SK-N-SH (cell line): ENCODE measurements around the gene PRCC.

Source experiments
- CHD2 ChIP-seq: fragments of 150-350 bp; IDR thresholded peaks from 2 replicates; pipeline ENCODE4 v1.6.1; 2018; ENCODE audit warnings: low read length; ENCODE audit not compliant: partially characterized antibody
- CTCF ChIP-seq: fragments of 200-600 bp; sonication (generic); IDR thresholded peaks from 2 replicates; pipeline ENCODE4 v1.6.1; 2017; ENCODE audit warnings: antibody characterized with exemption, mild to moderate bottlenecking, moderate library complexity
- FOXJ3 ChIP-seq: sonication (generic); formaldehyde crosslinking; IDR thresholded peaks from 2 replicates; pipeline ENCODE4 v1.5.1; 2020; ENCODE audit warnings: mild to moderate bottlenecking, missing genetic modification reagents
- MAX ChIP-seq: IDR thresholded peaks from 2 replicates; pipeline ENCODE4 v1.4.0; 2012; ENCODE audit warnings: low read depth
- NFIC ChIP-seq: IDR thresholded peaks from 2 replicates; pipeline ENCODE4 v1.4.0; 2012; ENCODE audit warnings: borderline replicate concordance
- REST ChIP-seq: IDR thresholded peaks from 2 replicates; pipeline ENCODE4 v1.6.1; 2012; ENCODE audit warnings: mild to moderate bottlenecking, low read depth, low read length, moderate library complexity
- RFX5 ChIP-seq: IDR thresholded peaks from 2 replicates; pipeline ENCODE4 v1.6.1; 2012; ENCODE audit warnings: mild to moderate bottlenecking, improper control_type of control experiment, low read length
- RXRA ChIP-seq: IDR thresholded peaks from 2 replicates; pipeline ENCODE4 v1.4.0; 2012; ENCODE audit warnings: low read depth, mild to moderate bottlenecking, borderline replicate concordance
- SIN3A ChIP-seq: IDR thresholded peaks from 2 replicates; pipeline ENCODE4 v1.6.1; 2012; ENCODE audit warnings: low read depth, mild to moderate bottlenecking, low read length, moderate library complexity, borderline replicate concordance
- SMC3 ChIP-seq: IDR thresholded peaks from 2 replicates; pipeline ENCODE4 v1.6.1; 2012; ENCODE audit warnings: low read depth, low read length, improper control_type of control experiment
- USF2 ChIP-seq: fragments of 150-350 bp; IDR thresholded peaks from 2 replicates; pipeline ENCODE4 v1.6.1; 2017; ENCODE audit warnings: antibody characterized with exemption, low read length, low read depth, borderline replicate concordance
- YY1 ChIP-seq: IDR thresholded peaks from 2 replicates; pipeline ENCODE4 v1.4.0; 2012; ENCODE audit warnings: low read depth, mild to moderate bottlenecking

GRCh38 chr1:156776942-156777341 lies 9.6 kb downstream of the PRCC start:
- no peak for TF ChIP-seq MAX
- no peak for TF ChIP-seq CTCF
- TF ChIP-seq FOXJ3: no peak
- no peak for TF ChIP-seq NFIC
- no peak for TF ChIP-seq SMC3
- no peak for TF ChIP-seq RFX5
- TF ChIP-seq YY1: no peak
- TF ChIP-seq REST: no peak
- TF ChIP-seq USF2: no peak
- no peak for TF ChIP-seq RXRA
- TF ChIP-seq SIN3A: no peak
- TF ChIP-seq CHD2: no peak
